GM19043 (cell line): ENCODE results near the gene DENND10.

Experiments
- ATAC-seq: cut with Tn5 transposase; IDR thresholded peaks from one replicate; pipeline ENCODE4 v1.9.1; 2021; ENCODE audit warnings: low read depth; ENCODE audit not compliant: unreplicated experiment

Gene DENND10, protein sequence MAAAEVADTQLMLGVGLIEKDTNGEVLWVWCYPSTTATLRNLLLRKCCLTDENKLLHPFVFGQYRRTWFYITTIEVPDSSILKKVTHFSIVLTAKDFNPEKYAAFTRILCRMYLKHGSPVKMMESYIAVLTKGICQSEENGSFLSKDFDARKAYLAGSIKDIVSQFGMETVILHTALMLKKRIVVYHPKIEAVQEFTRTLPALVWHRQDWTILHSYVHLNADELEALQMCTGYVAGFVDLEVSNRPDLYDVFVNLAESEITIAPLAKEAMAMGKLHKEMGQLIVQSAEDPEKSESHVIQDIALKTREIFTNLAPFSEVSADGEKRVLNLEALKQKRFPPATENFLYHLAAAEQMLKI

DNA sequence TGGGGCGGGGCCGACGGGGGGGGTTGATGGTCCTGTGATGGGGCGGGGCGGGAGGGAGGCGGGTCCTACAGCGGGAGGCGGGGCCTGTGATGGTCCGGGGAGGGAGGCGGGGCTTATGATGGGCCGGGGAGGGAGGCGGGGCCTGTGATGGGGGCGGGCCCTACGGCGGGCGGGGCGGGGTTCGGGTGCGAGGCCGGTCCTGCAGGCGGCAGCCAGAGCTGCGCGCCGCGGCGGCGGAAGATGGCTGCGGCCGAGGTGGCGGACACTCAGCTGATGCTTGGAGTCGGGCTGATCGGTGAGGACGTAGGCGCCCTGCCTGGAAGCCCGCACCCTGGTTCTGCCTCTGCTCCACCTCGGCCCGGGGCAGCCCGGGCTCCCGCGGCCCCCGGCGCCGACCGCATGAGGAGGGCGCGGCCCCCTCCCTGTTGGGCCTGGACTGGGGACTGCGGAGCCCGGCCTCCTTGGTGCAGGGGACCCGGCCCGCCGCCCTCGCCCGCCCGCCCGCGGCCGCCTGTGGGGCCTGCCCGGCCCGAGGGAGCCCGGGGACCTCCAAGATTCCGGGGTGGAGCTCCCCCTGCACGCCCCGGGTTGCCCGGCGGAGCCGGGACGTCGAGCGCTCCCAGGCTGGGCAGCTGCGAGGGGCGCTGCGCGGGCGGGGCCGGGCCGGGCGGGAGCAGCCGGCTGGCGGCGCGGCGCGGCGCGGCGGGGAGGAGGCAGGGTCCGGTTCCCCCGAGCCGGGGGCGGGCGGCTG lies at the start of gene DENND10:
Gene DENND10, plus strand, starts transcription at position 211 of the 751 bp plus-strand sequence. Its CDS starts 30 bp downstream, at position 241.
- peak; percentile 83 for ATAC-seq

DNA sequence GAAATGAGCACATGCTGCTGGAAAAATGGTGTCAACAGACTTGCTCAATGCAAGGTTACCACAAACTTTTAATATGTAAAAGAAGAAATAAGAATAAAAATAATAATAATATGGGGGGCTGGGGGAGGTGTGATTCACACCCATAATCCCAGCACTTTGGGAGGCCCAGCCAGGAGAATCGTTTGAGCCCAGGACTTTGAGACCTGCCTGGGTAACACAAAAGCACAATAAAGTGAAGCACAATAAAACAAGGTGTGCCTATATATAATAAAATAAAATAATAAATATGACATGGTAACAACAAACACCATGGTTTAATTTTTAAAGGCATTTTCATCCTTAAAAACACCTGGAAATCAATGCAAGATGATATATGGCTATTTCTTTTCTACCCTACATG lies 48.4 kb upstream of the DENND10 start:
- no peak for ATAC-seq

DNA sequence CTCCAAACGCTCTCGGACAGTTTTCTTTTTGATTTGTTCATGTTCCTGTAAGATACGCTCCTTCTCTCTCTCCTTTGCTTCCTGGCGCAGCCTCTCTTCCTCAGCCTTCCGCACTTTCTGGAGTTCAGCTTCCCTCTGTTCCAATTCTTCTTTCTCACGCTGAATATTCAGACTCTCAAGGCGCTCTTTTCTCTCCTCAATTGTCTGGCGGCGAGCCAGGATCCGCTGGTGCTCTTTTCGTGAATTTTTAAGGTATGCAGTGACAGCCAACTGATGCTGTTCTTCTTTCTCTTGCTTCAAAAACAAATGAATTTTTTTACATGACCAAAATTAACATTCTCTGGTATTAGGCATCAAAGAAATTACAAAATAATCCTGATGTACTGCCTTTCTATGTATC lies 45.9 kb upstream of the DENND10 start:
- no peak for ATAC-seq

DNA sequence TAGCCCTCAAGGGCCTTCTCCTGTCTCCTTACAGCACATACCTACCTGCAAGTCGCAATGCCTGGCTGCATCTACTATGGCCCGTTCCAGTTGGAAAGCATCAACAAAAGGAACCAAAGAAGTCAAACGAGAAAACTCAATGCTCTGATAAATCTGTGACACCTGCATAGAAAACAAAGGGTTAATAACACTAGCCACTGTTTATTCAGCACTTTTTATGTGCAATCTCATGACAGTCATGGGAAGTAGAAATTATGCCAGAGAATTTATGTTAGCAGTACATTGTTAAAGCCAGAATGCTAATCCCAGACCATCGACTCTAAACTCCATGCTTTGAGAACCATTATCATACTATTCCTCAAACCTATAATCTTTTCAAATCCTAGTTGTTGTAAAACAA lies 44.4 kb upstream of the DENND10 start:
- no peak for ATAC-seq

DNA sequence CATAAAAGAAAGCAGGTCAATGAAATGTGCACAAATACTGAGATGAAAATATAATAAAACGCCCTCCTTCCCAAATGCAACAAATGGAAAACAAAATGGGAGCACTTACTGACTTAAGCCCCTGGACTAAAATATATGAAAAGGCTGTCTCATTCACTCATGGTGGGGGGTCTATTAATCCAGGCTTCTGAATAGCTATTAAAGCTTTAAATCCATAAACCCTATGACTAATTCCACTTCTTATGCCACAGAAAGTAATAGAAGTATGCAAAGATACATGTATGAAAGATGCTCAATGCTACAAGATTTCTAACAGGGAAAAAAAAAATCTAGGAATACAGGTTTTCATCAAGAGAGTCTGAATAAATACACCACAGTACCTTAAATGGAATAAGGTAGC lies 43.8 kb upstream of the DENND10 start:
- ATAC-seq = no peak

DNA sequence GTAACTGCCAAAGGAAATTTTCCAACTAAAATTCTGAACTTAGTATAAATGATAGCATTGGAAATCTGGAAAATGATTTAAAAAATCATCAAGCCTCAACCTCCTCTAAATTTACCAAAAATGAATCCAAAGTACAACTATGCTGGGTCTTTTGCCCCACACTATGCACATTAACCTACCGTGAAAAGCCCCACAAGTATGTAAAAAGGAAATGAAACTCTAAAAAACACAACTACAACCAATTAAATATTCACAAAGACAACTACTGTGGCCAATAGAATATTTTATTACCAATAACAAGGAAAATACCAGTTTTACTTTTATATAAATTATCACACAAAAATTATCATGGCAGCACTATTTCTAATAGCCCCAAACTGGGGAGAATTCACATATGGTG lies 42.6 kb upstream of the DENND10 start:
- no peak for ATAC-seq

DNA sequence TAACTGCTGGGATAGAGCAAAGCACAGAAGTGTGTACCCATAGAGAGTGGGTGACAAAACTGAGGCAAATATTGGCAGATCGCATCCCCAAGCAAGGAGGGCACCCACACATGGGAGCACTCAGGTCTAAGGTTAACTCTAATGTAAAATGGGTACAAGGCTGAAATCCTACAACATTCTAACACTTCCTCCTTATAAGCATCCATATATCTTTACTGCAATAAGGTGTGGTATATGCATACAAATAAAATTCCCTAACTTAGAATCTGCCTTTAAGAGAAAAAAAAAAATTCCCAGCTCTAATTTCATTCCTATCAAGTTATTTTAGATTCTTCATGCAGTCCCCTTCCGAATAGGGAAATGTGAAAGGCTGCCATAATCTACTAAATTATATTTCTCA lies 42.0 kb upstream of the DENND10 start:
- no peak for ATAC-seq

DNA sequence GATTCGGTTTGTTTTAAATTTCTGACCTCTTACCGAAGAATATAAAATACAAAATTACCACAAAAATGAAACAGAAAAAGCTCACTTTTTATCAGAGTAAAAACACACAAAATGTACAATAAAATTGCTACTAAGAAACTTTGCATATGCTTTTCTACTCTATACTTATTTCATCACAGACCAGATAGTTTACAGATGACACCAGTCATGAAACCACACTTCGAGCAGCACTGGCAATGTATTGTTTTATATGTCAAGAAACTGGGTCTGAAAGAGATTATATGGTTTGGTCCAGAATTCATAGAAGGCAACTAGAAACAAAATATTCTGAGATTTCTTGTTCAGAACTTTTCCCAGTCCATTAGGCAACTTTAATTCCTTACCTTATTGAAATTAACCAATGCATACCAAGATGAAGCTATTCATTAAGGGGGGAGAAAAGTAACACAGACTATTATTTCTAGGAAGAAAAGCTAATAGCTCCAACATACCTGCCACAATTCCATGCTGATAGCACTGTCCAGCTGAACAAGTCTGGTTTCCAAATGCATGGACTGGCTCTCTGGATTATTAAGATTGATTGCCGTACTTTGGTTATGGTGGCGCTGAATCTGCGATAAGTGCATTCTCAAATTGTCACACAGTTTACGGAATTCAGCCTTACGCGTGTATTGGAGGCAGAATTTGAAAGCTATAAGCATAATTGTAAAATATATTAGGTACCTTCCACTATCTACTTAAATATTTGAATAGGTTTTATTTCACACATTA lies 33.3 kb upstream of the DENND10 start:
- ATAC-seq = no peak

DNA sequence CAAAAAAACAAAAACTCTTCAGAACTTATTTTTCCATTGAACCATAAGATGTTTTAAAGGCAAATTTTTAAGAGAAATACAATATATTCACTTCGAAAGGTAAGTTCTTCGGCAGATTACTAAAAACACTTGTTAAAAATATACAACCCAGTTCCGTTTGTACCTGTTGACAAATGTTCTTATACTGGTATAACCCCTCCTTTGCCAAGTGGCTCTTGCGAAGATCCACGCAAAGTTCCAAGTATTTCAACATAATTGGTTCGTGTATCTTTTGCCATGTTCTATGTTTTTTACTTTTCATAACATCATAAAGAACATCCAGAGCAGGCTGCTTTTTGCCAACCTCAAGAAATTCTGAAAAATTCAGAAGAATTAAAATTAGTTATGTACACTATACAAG lies 30.3 kb upstream of the DENND10 start:
- no peak for ATAC-seq

DNA sequence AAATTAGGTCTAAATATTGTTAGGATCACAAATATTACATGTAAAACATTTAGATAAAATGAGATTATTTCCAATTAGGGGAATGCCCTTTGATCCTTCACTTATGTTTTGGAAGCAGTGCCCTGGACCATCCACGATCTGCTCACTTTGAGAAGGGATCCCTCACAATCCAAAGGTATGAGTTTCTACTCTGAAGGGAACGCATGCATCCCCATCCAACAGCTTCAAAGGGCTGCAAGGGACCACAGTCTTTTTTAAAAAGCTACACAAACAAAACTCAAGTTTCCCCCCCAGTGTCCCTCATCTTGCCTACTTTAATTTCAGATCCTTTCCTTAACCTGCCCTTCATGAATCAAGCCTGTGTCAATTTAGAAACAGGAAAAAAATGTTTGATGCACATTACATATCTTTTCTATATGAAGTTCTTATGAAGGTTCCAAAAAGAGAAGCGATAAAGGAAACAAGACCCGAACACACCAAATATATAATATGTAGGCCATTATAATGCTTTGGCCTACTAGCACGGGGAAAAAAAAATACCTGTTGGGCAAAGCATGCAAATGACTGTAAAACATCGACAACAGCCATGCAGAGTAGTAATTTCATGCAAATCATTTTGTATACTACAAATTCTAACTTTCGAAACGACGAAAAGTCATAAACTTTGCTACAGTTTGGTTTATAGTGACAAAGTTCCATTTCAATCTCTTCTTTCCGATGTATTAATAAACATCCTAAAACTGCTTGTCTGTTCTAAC lies 25.3 kb upstream of the DENND10 start:
- no peak for ATAC-seq

DNA sequence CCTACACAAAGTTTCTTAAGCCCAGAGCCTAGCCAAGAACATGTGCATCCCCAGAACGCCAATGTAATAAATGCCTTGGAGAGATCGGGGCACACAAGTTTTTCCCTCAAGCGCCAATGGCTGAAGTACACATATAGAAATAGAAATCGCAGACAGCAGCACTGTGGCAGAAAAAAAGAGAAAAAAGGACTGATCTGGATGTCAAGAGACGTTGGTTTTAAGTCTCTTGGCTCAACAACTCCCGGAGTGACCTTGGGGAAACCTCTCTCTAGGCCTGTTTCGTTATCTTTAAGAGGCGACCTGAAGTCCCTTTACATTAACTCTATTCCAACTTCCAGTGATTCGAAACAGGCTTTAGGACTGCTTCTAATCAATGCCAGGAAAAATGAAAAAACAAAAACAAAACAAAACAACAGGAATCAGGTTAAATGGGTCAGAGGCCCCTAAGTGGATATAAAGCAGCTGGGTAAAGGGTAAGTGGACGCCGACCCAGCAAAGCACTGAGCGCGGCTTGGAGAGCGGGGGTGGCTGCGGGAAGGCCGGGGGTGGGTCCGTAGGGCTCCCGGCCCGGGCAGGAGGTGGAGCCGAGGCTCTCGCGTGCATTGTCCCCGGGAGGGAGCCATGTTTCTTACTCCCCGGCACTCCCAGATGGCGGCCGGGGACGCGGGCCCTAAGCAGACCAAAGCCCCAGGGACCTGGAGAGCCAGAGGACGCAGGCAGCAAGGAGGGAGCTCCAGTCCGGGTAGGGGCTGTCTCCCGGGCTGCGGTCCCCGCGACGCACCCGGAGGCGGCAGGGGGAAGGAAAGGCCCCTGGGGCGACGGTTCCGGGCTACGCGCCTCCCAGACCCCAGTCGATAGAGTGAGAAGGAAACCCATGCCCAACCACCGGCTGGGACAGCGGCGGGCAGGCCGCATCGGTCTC lies 24.1 kb upstream of the DENND10 start:
- peak; percentile 52 for ATAC-seq

DNA sequence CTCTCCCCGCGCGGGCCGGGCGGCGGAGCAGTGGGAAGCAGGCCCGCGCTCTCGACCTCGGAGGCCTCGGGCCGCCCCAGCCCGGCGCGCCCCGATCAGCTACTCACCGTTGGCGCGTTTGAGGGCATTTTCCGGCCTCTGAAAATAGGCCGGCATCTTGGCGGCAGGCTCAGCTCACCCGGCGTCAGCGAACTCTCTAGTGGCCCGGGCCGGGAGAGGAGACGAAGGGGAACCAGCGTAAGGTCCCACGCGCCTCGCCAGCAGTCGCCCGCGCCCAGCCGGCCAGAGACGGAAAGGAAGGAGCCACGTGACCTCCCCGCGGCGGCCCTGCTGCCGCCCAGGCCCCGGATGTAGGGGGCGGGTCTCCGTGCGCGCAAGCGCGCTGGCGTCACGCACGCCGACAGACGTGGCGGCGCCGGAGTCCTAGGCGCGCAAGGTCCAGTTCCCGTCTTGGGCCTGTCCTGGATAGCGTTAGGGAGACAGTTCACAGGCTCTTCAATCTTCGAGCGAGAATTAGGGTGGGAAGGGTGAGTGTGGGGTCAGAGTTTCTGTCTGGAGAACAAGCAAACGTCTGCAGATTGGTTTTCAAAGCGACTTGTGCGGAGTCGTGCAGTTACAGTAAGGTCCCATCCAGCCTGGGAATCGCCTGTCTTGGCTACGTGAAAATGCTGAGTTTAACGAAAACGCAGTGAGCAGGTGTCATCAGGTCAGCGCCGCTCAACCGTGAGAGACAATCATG lies 23.2 kb upstream of the DENND10 start, which contains the start of gene EIF3A:
Gene EIF3A, minus strand, starts transcription at position 297 of the 739 bp plus-strand sequence. Its CDS starts 141 bp downstream, at position 156.
- ATAC-seq = peak; percentile 75

DNA sequence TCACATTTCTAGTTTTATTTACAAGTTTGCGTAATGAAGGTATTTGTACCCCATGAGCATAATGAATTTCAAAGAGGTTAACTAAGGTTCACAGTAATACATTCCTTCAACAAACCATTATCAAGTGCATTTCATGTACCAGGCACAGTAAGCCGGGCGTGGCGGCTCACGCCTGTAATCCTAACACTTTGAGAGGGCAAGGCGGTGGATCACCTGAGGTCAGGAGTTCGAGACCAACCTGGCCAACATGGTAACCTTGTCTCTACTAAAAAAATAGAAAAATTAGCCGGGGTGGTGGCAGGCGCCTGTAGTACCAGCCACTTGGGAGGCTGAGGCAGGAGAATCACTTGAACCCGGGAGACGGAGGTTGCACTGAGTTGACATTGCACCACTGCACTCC lies 19.0 kb upstream of the DENND10 start:
- ATAC-seq = no peak

DNA sequence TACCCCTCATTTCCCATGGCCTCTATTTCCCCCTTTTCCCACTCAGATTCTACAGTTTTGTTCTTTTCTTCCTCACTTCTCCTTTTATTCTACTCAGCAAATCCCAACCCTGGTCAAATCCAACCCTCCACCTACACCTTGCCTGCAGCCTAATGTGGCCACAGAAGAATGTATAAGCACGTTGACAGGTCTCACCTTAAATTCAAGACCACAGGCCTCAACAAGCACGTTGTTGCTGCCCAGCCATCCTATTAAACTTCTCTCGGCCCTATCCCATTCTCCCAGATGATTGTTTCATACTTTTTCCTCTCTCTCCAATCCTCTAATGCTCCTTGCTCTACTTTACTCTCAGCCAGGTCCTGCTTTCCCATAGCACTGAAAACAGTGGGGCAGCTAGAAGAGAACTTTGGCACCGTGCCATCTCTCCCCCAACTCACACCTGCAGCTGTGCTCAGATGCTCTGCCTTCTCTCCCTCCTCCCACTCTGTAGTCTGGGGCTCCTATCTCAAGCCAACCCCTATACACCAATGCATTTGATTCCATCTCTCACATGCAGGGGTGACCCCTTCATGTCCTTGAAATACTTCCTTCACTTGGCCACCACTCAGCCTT lies 16.5 kb upstream of the DENND10 start:
- ATAC-seq = no peak

DNA sequence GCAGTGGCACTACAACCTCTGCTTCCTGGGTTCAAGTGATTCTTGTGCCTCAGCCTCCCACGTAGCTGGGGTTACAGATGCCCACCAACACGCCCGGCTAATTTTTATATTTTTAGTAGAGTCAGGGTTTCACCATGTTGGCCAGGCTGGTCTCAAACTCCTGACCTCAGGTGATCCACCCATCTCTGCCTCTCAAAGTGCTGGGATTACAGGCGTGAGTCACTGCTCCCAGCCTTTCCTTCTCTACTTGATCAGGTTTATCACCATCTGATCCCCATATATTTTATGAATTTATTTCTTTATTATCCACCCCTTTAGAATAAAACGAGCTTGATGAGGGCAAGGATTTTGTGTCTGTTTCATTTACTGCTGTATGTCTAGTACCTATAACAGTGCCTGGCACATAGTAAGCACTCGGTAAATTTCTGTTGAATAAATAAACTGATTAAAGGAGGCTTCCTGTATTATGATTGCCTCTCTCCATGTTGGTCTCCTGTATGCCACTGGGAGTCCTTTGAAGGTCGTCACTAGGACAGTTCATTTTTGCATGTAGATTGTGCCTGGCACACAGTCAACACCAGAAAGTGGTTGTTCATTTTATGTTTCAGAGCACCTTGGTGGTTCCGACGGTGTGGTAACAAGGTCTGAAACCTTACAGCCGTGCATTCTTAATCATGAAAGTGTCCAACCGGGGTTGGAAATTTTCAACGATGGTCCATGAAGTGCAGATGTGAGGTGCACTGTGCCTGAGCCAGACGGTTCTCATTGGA lies 13.7 kb upstream of the DENND10 start:
- no peak for ATAC-seq

DNA sequence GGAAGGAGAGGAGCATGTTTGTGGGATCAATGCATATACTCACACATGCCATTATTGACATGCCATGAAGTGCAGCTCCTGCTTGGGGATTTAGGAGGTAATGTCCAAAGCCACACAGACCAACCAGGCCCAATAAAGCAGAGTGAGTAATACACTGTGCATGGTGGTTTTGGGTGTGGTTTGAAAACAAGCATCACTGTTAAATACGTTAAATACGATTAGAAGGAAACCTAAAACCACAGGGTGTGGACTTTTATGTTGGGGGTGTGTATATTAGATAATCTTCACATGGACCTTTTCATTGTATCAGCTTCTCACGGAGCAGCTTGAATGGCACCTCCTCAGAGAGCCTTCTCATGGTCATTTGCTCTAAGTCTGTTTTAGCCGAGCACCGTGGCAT lies 12.9 kb upstream of the DENND10 start:
- ATAC-seq = no peak

DNA sequence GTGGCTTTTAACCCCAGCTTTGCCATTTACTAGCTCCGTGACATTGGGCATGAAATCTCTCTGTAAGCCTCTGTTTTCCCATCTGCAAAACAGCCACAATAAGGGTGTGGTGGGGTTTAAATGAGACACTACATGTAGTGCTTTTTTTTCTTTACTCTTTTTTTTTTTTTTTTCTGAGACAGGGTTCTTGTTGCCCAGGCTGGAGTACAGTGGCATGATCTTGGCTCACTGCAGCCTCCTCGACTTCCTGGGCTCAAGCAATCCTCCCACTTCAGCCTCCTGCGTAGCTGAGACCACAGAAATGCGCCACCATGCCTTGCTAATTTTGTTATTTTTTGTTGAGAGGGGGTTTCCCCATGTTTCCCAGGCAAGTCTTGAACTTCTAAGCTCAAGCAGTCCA lies 8.3 kb upstream of the DENND10 start:
- no peak for ATAC-seq
